HG03565 (cell line): ENCODE data around the gene AMER1.
A peak's percentile ranks its signal among the peaks of the same experiment; 100 is the strongest.
"Not testable (repeated sequence)": the region's sequence is repeated elsewhere in the genome, so short reads cannot be mapped to it uniquely, and the experiment has no call there.

ENCODE experiments used
- ATAC-seq: cut with Tn5 transposase; IDR thresholded peaks from one replicate; pipeline ENCODE4 v1.9.1; 2021; ENCODE audit warnings: mild to moderate bottlenecking, moderate library complexity; ENCODE audit not compliant: unreplicated experiment

The AMER1 gene

GRCh38 chrX:64205441-64205734 lies at the start of gene AMER1:
AMER1 (minus strand) TSS chrX:64205708; CDS start chrX:64193286, 12,422 bp downstream.
- ATAC-seq: peak; percentile 22

- no peak for ATAC-seq
Observed at GRCh38 chrX:64230123-64230970, 24.8 kb upstream of the AMER1 start, which contains the start of gene ASB12. ASB12 (minus strand) TSS chrX:64230607; CDS start chrX:64225650, 4,957 bp downstream.

DNA sequence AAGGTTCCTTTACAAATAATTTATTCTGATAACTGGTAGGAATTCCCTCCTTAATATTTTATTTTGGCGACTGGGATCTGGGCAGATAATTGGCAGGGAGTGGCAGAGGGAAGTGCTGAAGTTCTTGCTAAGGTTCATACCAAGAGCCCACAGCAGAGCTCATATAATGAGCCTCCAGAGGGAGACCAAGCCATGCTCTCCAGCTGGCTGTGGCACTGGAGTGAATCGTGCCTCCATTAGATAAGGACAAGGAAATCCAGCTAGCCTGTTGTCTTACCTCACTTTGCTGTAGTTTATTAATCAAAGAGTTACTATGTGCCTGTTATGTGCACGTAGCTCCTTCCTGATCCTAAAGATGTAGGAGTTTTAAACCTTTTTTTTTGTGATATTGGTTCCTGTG lies 23.6 kb upstream of the AMER1 start:
- ATAC-seq: no peak

DNA sequence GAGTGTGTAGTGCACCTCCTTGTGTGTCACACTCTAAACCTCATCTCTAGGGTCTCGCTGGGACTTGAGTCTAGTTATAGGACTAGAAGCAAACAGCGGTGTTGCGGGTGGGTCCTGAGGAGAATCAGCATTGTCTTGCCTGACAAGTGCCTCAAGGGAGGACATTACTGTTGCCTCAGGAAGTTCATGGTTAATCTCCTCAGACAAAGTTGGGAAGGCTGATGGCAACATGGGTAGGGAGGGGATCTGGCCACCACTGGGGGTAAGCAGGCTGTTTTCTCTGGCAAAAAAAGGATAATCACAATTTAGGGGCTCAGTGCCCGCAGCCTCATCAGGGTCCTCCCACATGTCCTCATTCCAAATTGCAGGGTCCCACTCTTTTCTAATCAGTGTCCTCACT lies 12.5 kb upstream of the AMER1 start:
- no peak for ATAC-seq

GRCh38 chrX:64213989-64214388 lies 8.5 kb upstream of the AMER1 start:
- ATAC-seq: not testable (repeated sequence)

GRCh38 chrX:64206556-64207162 lies 1.2 kb upstream of the AMER1 start:
- ATAC-seq: no peak

DNA sequence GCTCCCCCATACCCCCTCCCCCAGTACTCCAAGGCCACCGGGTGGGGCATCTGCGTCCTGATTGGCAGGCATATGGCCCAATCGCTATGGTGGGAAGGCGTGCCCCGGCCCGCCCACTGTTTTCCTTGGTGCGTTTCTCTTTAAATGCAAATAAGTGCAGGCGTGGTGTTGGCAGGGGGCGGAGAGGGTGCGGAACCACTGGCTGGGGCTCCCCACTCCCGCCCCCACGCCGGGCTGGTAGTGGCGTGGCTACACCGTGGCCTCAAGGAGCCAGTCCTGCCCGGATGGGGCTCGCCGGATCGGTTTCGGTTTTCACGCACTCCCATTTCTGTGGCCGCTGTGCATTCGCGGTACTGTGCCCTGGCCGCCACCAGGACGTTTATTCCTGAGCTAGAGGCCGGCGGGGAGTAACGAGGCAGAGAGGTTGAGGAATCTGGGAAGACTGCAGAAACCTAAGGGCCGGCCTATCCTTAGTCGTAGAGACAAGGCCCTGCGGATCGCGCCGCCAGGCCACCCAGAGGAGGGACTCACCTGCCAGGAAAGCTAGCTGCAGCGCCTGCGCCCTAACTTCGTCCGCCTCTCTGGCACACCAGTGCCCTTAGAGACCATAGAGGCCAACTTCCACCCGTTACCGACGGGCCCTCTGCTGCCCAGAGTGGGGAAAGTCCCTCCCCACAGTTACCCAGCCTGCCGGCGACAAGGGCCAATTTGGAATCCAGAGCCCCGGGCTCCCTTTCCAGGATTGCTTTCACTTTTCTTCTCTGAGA lies 410 bp upstream of the AMER1 start:
- peak; percentile 92 for ATAC-seq

GRCh38 chrX:64204701-64205440 lies 637 bp downstream of the AMER1 start:
- ATAC-seq: no peak

DNA sequence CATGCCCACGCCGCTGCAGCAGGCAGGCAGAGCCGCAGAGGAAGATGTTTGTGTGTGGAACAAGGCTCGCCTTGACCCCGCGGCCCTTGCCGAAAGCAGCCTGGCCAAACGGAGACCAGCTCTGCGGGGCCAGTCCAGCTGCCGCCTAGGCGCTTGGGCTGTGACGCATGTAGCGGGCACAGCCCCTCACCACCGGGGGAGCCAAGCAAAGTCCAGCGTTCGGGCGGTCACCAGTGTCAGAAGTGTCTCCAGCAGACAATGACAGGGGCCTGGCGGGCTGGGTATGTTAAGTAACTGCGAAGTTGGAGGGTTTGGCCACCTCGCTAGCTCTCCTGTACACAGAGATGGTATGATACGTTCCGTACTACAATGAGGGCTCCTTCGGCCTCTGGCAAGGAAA lies 1.3 kb downstream of the AMER1 start:
- ATAC-seq: no peak

- ATAC-seq: no peak
Observed at GRCh38 chrX:64202808-64203325, 2.6 kb downstream of the AMER1 start.

DNA sequence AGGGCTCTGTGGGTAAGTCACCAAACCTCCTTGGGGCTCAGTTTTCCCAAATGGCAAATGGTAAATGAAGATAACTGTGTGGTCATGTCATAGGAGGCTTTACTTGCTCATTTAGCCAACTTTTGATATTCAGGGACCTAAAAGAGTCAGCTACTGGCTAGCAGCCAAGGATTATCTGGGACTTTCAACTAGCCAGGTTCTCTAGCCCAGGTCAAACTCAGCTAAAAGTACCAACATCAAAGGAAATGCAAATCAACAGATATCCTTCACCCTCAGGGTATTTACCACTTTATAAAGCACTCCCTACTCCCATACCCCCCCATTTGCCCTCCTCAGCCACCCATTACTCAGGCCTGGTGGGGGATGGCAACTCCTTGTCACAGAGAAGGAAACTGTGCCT lies 7.5 kb downstream of the AMER1 start:
- ATAC-seq: no peak

DNA sequence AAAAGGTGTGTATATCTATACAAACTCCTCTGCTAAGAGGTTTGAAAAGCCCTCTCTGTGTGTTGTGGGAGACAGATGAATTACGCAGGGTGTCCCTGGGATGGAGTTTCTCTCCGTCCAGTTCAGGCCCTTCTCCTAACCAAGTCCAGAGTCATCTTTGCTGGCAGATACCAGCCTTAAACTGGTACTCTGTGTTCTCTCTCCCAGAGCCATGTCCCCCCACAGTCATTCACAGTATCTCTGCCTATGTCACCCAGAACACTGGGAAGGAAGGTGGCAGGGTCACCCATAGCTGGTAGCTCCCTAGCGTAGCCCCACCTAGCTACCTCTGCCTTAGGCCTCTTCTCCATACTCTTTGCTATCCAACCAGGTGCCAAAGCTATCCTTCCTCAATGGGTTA lies 8.9 kb downstream of the AMER1 start:
- ATAC-seq: no peak

DNA sequence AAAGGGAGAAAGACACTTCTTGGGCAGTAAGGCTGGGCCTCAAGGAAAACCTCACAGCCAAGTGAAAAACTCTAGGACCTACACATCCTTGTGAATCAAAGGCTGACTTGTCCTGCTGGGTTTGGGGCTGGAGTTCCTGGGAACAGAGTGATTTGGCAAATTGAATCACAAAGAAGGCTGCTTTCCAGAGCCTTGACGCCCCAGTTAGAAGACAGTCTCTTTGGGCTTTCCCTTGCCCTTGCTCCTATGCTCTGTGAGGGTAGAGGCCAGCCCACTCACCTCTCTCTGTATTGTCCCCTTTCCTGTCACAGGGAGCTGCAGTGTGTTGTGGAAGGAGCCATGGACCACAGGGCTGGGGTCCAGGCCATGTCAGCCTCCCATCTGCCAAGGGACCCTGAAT lies 9.6 kb downstream of the AMER1 start:
- ATAC-seq: no peak

DNA sequence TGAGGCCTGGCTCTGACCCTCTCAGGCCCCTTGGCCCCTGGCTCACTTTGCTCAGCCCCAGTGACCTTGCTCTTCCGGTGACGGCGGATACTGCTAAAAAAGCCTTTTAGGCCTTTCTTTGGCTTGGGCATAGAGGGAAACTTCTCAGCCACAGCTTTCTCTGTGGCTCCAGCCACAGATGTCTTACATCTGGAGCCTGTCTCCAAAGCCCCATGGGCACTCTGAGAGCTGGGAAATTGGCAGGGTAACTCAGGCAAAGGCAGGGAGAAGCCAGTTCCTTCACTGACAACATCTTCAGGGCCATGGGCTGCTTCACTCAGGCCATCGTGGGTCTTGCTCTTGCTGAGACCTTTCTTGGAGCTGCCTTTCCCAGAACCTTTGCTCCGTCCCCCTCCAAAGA lies 12.8 kb downstream of the AMER1 start:
- ATAC-seq: no peak

GRCh38 chrX:64192040-64192439 lies 13.5 kb downstream of the AMER1 start:
- ATAC-seq: no peak

DNA sequence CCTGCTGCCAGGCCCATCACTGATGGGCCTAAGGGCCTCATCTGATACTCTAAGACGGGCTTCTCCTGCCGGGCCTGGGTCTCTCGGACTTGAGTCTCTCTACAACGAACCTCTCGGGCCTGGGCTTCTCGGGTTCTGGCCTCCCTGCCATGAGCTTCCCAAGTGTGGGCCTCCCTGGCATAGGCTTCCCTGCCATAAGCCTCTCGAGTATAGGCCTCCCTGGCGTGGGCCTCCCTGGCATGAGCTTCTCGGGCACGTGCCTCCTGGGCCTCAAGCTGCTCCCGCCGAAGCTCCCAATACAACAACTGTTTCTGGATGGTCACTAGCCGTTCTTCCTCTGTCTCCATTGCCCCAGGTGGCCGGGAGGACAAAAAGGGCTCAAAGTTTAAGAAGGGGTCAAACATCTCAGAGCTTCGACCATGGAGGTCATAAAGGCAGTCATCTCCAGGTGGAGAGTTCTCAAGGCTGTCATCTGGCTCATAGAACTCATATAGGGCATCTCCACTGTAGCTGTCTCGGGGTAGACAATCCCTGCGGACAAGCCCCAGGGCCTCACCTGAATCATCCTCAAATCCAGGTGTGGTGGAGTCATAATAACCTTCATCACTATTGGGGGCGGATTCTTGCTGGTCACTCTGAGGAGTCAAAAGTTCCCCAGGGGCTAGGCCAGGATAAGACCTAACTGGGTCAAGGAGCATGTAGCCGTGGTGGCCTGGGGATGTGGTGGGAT lies 14.1 kb downstream of the AMER1 start:
- no peak for ATAC-seq

DNA sequence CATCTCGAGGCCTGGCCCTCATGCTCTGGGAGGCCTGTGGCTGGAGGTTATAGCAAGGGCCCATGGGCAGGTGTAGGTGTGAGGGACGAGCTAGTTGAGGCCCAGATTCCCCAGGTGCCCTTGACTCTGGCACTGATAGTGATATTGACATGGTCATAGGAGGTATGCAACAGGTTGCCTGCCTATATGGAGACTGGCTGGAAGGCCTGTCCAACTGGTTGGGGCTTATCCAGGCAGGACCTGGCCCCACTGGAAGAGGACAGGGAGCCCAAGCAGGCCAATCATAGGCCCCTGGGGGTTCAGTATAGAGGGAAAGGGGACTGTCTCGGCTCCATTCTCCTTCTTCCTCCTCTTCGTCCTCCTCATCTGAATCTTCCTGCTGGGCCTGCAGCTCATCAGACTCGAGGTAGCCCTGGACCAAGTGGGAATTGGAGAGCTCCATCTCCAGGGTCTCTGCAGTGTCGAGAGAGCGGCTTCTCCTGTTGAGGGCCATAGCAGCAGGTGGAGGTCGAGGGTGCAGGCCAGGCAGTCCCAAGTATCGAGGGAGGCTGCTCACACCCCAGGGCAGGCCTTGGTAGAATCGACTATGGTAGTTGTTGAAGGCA lies 15.3 kb downstream of the AMER1 start:
- ATAC-seq: no peak

- no peak for ATAC-seq
Observed at GRCh38 chrX:64188901-64189300, 16.6 kb downstream of the AMER1 start.

DNA sequence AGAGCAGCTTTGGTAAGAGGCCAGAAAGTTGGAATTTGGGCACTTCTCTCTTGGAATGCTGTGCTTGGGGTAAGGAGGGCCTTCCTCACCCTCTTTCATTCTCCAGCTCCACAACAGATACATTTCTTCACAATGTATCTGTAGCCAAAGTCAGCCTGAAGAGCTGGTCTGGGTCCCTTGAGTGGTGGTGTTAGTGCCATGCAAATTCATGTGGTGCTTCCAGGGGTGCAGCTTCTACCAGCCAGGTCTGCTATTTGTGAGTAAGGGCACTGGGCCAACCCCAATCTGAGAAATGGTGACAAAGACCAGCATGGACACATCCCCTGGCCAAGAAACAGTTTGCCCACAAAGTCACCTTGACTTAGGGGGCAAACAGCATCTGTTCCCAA lies 17.8 kb downstream of the AMER1 start:
- no peak for ATAC-seq
